Loucy (cell line): Measurements from ENCODE around the gene NBAS.

ENCODE experiments used
- H2AFZ ChIP-seq: fragments of 200-600 bp; sonication (generic); 2 replicates; pipeline ENCODE4 v1.6.0; 2016; ENCODE audit warnings: antibody characterized with exemption, mild to moderate bottlenecking, low read length, moderate library complexity
- H3F3A ChIP-seq: fragments of 200-600 bp; 2 replicates; pipeline ENCODE4 v1.6.0; 2016; ENCODE audit warnings: antibody characterized with exemption, low read depth, mild to moderate bottlenecking
- H3K27me3 ChIP-seq: fragments of 200-600 bp; sonication (generic); 2 replicates; pipeline ENCODE4 v1.6.1; 2014; ENCODE audit warnings: low read length, mild to moderate bottlenecking; ENCODE audit not compliant: insufficient read depth, poor library complexity, severe bottlenecking
- H3K36me3 ChIP-seq: fragments of 200-600 bp; sonication (generic); 2 replicates; pipeline ENCODE4 v1.6.1; 2016; ENCODE audit warnings: low read length; ENCODE audit not compliant: insufficient read depth
- H3K4me1 ChIP-seq: fragments of 200-600 bp; sonication (generic); 2 replicates; pipeline ENCODE4 v1.5.1; 2014; ENCODE audit warnings: low read length, mild to moderate bottlenecking; ENCODE audit not compliant: insufficient read depth, poor library complexity, severe bottlenecking
- H3K4me2 ChIP-seq: fragments of 200-600 bp; sonication (generic); 2 replicates; pipeline ENCODE4 v1.6.0; 2014; ENCODE audit warnings: antibody characterized with exemption, low read length, low read depth, mild to moderate bottlenecking; ENCODE audit not compliant: poor library complexity, severe bottlenecking
- H3K4me3 ChIP-seq: fragments of 200-600 bp; sonication (generic); 2 replicates; pipeline ENCODE4 v1.5.1; 2014; ENCODE audit warnings: low read length, mild to moderate bottlenecking, mixed read lengths; ENCODE audit not compliant: poor library complexity, severe bottlenecking
- H3K79me2 ChIP-seq: fragments of 200-600 bp; sonication (generic); 2 replicates; pipeline ENCODE4 v1.6.1; 2014; ENCODE audit warnings: low read length; ENCODE audit not compliant: insufficient read depth
- H3K9ac ChIP-seq: fragments of 200-600 bp; sonication (generic); 2 replicates; pipeline ENCODE4 v1.6.0; 2014; ENCODE audit warnings: mild to moderate bottlenecking, low read depth, low read length, moderate library complexity; ENCODE audit not compliant: poor library complexity, severe bottlenecking
- H3K9me2 ChIP-seq: fragments of 200-600 bp; sonication (generic); replicated peaks from 2 replicates; pipeline ENCODE4 v1.6.1; 2016; ENCODE audit warnings: low read depth, low read length, mixed read lengths
- H3K9me3 ChIP-seq: fragments of 200-600 bp; sonication (generic); 2 replicates; pipeline ENCODE4 v1.6.1; 2014; ENCODE audit warnings: mild to moderate bottlenecking, antibody characterized with exemption, low read length, low read depth; ENCODE audit not compliant: insufficient read depth
- H4K20me1 ChIP-seq: fragments of 200-600 bp; sonication (generic); 2 replicates; pipeline ENCODE4 v1.6.0; 2014; ENCODE audit warnings: antibody characterized with exemption, low read length, mild to moderate bottlenecking; ENCODE audit not compliant: insufficient read depth, poor library complexity, severe bottlenecking
- CTCF ChIP-seq: fragments of 200-600 bp; sonication (generic); conservative IDR thresholded peaks from 2 replicates; pipeline ENCODE4 v1.5.1; 2014; ENCODE audit warnings: mild to moderate bottlenecking, antibody characterized with exemption, low read length
- EZH2phosphoT487 ChIP-seq: fragments of 200-600 bp; IDR thresholded peaks from 2 replicates; pipeline ENCODE4 v1.6.1; 2018; ENCODE audit warnings: antibody characterized with exemption, mild to moderate bottlenecking, moderate library complexity, borderline replicate concordance

NBAS gene

GRCh38 chr2:15275346-15275745 is 285.8 kb downstream of the NBAS start:
- H3K4me2 ChIP-seq = no peak overlapping the region
- no peak overlapping the region for H3K9ac ChIP-seq
- no peaks in the 10 kb centered on the region for H3K27me3 ChIP-seq
- no peaks in the 10 kb centered on the region for H3K9me3 ChIP-seq
- H2AFZ ChIP-seq = no peak overlapping the region
- no peaks in the 10 kb centered on the region for H4K20me1 ChIP-seq
- no peaks in the 10 kb centered on the region for H3K79me2 ChIP-seq
- no peaks in the 10 kb centered on the region for H3K9me2 ChIP-seq
- peaks cover 53% of the 10 kb centered on the region for H3K4me1 ChIP-seq
- TF ChIP-seq EZH2phosphoT487 = no peak
- TF ChIP-seq CTCF = no peak
- no peak overlapping the region for H3K4me3 ChIP-seq
- H3F3A ChIP-seq = peaks cover 2% of the 10 kb centered on the region; the same call in 1 of the 2 replicates
- H3K36me3 ChIP-seq = peaks cover 30% of the 10 kb centered on the region

- Histone ChIP-seq H3K27me3 (no peaks in the 10 kb centered on the region), H3K9me2 (no peaks in the 10 kb centered on the region), H3F3A (peaks cover 2% of the 10 kb centered on the region; the same call in 1 of the 2 replicates), H4K20me1 (no peaks in the 10 kb centered on the region), H3K4me3 (no peak overlapping the region), H3K4me1 (peaks cover 50% of the 10 kb centered on the region), H2AFZ (no peak overlapping the region), H3K9ac (no peak overlapping the region), H3K79me2 (no peaks in the 10 kb centered on the region), H3K9me3 (no peaks in the 10 kb centered on the region), H3K4me2 (peak overlapping the region; percentile 28), H3K36me3 (peaks cover 40% of the 10 kb centered on the region)
- TF ChIP-seq EZH2phosphoT487 (no peak), CTCF (no peak)
Measured at GRCh38 chr2:15273452-15273851, 287.7 kb downstream of the NBAS start.

DNA sequence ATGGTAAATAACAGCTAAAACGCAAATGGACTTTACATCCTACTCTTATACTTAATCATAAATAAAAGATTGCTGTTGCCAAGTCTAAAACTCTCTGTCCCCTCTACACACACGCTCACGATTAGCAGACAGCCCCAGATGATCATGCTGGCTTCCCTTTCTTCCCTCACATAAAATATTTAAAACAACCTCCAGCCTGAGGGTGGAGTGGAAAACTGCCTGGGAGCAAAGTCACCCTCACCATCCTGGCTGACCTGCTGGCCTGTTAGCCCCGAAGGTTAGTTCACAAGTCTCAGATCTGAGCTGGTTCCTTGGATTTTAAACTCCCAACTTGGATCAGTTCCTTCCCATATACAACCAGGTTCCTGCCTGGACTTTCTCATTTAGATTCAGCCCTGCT is 288.2 kb downstream of the NBAS start:
- Histone ChIP-seq H3K9me2 (no peaks in the 10 kb centered on the region), H3K9ac (no peak overlapping the region), H3K4me2 (peak overlapping the region; percentile 28), H4K20me1 (no peaks in the 10 kb centered on the region), H3K27me3 (no peaks in the 10 kb centered on the region), H3K4me1 (peaks cover 44% of the 10 kb centered on the region), H3K4me3 (no peak overlapping the region), H3K9me3 (no peaks in the 10 kb centered on the region), H3K79me2 (no peaks in the 10 kb centered on the region), H2AFZ (no peak overlapping the region), H3F3A (peaks cover 2% of the 10 kb centered on the region; the same call in 1 of the 2 replicates), H3K36me3 (peaks cover 45% of the 10 kb centered on the region)
- no peak for TF ChIP-seq CTCF
- no peak for TF ChIP-seq EZH2phosphoT487
